GM19238 (cell line): ENCODE results near the gene UPK3A.
"Not testable (repeated sequence)": the region's sequence is repeated elsewhere in the genome, so short reads cannot be mapped to it uniquely, and the experiment has no call there.

Experiments used
- DNase-seq: peaks from one replicate; pipeline ENCODE4 v3.0.0; 2011; ENCODE audit warnings: low spot score; ENCODE audit not compliant: insufficient read length

The UPK3A gene

GRCh38 chr22:45308957-45309421 lies 24.2 kb downstream of the UPK3A start:
- no peak for DNase-seq

GRCh38 chr22:45309422-45310227 lies 24.9 kb downstream of the UPK3A start, which contains the start of gene FAM118A:
Gene FAM118A (plus strand): TSS chr22:45309934. CDS start chr22:45322380, 12,446 bp downstream.
- DNase-seq: peak; percentile 89

GRCh38 chr22:45310331-45310976 lies 25.7 kb downstream of the UPK3A start:
- no peak for DNase-seq

- no peak for DNase-seq
Observed at GRCh38 chr22:45310977-45311531, 26.3 kb downstream of the UPK3A start.

GRCh38 chr22:45312415-45312814 lies 27.7 kb downstream of the UPK3A start:
- no peak for DNase-seq

- no peak for DNase-seq
Observed at GRCh38 chr22:45312856-45313255, 28.1 kb downstream of the UPK3A start.

- no peak for DNase-seq
Observed at GRCh38 chr22:45314054-45314721, 29.4 kb downstream of the UPK3A start.

GRCh38 chr22:45314786-45315185 lies 30.0 kb downstream of the UPK3A start:
- no peak for DNase-seq

GRCh38 chr22:45316796-45317526 lies 32.2 kb downstream of the UPK3A start:
- DNase-seq: no peak

GRCh38 chr22:45317551-45318167 lies 32.9 kb downstream of the UPK3A start:
- DNase-seq: no peak

- DNase-seq: peak; percentile 76
Observed at GRCh38 chr22:45318168-45318557, 33.4 kb downstream of the UPK3A start.

GRCh38 chr22:45318558-45319323 lies 34.0 kb downstream of the UPK3A start:
- DNase-seq: peak; percentile 28

- DNase-seq: no peak
Observed at GRCh38 chr22:45319324-45319685, 34.6 kb downstream of the UPK3A start.

GRCh38 chr22:45320357-45320976 lies 35.7 kb downstream of the UPK3A start:
- DNase-seq: no peak

GRCh38 chr22:45321827-45322226 lies 37.1 kb downstream of the UPK3A start:
- DNase-seq: no peak

- no peak for DNase-seq
Observed at GRCh38 chr22:45322873-45323525, 38.2 kb downstream of the UPK3A start.

GRCh38 chr22:45323695-45324094 lies 38.9 kb downstream of the UPK3A start:
- DNase-seq: no peak

GRCh38 chr22:45324311-45324711 lies 39.6 kb downstream of the UPK3A start:
- DNase-seq: no peak

GRCh38 chr22:45328261-45328660 lies 43.5 kb downstream of the UPK3A start:
- DNase-seq: not testable (repeated sequence)
